ENCODE measurements around the gene LARP7. TPM values are rescaled to one million over a fixed set of nuclear protein-coding genes. Genes with fewer than 3 reads are reported as not detected.
"Not testable (repeated sequence)": the region's sequence is repeated elsewhere in the genome, so short reads cannot be mapped to it uniquely, and the experiment has no call there.

LARP7 gene
- total RNA-seq, 1 experiment from 2014 or later = 44.7 TPM

DNA sequence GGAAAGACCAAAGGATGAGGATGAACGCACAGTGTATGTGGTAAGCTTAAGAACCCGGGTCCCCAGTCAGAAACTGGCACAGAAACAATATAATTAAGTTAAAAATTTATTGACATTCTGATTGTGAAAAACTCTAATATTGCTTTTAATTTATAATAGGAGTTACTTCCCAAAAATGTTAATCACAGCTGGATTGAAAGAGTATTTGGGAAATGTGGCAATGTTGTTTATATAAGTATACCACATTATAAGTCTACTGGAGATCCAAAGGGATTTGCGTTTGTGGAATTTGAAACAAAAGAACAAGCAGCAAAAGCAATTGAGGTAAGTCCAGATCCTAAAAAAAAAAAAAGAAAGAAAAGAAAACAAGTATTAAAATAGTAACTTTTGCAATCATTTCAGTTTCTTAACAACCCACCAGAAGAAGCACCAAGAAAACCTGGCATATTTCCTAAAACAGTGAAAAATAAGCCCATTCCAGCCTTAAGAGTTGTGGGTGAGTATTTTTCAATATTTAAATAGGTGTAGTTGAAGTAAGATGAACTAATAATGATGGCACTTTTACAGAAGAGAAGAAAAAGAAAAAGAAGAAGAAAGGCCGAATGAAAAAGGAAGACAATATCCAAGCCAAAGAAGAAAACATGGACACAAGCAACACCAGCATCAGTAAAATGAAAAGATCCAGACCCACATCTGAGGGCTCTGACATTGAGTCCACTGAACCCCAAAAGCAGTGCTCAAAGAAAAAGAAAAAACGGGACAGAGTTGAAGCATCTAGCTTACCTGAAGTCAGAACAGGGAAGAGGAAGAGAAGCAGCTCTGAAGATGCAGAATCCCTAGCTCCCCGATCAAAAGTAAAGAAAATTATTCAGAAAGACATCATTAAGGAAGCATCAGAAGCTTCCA is 9.9 kb downstream of the LARP7 start:
- no peak for DNase-seq (ENCODE audit: low read depth, low spot score)
- in situ Hi-C loops (cut with HindIII; ENCODE audit: low pct_unique_long_range_greater_than_20kb, low sequenced_read_pairs) = no loop called here

DNA sequence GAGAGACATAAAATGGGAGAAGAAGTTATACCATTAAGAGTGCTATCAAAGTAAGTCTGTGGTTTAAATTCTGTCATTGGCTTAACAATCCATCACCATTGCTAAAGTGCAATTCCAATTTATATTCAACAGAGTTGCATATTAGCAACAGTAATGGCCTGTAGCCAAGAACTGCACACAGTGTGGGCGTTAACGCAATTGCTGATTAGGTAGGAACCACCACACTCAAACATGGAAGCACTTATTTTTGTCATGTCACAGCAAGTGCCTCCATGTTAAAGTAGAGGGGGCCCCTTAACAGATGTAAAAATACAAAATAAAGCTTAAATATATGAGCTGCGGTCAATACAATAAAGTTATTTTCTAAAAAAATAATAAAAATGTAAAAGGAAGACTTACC is 10.8 kb downstream of the LARP7 start:
- in situ Hi-C loops (cut with HindIII; ENCODE audit: low pct_unique_long_range_greater_than_20kb, low sequenced_read_pairs) = no loop called here
- DNase-seq (ENCODE audit: low read depth, low spot score) = no peak

DNA sequence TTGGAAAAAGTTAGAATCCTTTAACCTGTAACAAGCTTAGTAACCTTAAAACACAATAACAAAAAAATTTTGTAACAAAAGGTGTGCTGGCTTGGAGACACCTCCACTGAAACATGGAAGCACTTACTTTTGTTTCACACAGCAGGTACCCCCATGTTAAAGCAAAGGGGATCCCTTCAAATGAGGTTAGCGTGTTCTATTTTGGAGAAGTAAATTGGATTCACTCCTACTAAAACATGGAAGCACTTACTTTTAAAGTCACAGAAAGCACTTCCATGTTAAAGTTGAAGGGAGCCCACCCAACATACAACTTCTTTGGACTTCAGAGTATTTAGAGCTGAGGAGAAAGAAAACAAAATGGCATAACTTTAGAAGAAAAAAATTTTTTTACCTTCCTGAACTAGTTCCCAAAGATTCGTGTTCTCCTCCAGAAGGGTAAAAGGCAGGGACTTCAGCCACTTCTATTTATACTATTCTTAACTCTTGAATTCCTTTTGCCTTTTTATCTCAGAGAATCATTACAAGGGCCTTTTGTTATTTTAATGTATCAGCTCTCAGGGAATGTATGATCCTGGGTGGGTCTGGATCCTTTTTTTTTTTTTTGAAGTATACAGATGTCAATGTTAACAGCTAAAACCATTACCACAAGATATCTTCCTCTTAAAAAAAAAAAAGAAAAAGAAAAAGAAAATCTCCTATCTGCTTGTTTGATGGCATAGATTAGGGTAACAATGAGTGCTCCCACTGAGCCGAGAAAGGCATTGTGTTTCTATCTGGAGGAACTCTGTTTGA is 11.5 kb downstream of the LARP7 start:
- no peak for DNase-seq (ENCODE audit: low read depth, low spot score)
- in situ Hi-C loops (cut with HindIII; ENCODE audit: low pct_unique_long_range_greater_than_20kb, low sequenced_read_pairs) = no loop called here

DNA sequence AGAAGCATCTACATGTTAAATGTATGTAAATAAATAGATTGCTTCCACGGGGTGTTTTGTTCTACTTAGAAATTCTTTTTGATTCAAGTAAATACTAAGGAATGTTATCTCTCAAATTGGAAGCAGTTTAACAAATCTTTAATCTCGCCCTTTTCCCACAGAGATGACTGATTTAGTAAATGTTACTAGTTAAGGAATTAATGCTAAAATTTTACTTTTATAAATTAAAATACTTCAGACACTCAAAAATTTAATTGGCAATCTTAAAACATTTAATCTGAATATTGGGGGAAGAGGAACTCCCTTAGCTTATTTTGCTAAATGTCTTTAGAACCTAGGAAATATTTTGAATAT is 12.1 kb downstream of the LARP7 start:
- DNase-seq (ENCODE audit: low read depth, low spot score) = no peak
- in situ Hi-C loops (cut with HindIII; ENCODE audit: low pct_unique_long_range_greater_than_20kb, low sequenced_read_pairs) = no loop called here

DNA sequence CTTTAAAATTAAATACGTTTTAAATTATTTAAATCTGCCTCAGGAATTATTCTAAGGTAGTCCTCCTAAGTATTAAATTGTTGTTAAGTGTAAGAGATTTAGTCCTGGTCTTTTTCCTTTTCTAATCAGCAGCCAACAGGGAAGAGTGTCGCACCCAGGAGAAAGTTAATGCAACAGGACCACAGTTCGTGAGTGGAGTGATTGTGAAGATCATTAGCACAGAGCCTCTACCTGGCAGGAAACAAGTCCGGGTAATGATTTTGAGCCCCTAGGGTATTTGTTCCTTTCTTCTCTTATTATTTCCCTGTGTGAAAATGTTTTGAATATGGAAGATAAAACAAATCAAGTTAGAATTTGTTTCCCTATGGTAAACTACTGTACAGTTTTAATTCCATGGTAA is 13.4 kb downstream of the LARP7 start:
- no peak for DNase-seq (ENCODE audit: low read depth, low spot score)
- in situ Hi-C loops (cut with HindIII; ENCODE audit: low pct_unique_long_range_greater_than_20kb, low sequenced_read_pairs) = no loop called here

DNA sequence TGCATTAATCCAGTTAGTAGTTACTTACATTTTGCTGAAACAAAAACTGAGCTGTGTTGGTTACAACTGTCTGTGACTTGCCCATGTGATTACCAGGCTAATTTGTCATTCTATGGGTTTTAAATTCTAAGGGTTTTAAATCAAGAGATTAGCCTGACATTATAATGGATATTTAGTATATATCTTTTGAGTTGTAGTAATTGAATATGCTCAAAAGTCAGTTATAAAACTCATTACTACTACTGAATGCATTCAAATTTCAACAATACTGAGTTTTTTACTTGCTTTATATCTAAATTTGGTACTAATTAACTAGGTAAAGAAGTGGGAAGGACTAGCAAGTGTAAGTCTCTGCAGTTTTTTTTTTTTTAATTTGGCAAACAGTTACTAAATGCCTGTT is 14.7 kb downstream of the LARP7 start:
- in situ Hi-C loops (cut with HindIII; ENCODE audit: low pct_unique_long_range_greater_than_20kb, low sequenced_read_pairs) = no loop called here

DNA sequence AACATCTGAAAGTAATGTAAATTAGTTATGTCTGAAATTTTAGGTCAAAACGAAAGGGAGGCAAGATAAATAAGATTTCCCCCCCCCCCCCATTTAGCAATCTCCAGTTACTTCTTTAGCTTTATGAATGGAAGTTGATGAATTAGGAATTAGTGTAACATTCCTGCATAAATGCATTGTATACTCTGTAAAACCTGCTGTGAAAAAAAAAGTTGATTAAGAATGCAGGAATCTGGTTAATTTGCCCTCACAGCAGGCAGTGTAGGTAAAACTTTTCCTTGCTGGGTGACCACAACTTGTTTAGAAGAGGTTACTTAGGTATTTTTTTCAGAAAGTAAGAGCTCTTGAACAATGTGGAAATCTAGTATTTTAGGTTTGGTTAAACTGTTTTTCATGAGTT is 15.3 kb downstream of the LARP7 start:
- no peak for DNase-seq (ENCODE audit: low read depth, low spot score)
- in situ Hi-C loops (cut with HindIII; ENCODE audit: low pct_unique_long_range_greater_than_20kb, low sequenced_read_pairs) = no loop called here

More for the DNA sequence above, 14.7 kb downstream of the LARP7 start:
- DNase-seq (ENCODE audit: low read depth, low spot score) = no peak

DNA sequence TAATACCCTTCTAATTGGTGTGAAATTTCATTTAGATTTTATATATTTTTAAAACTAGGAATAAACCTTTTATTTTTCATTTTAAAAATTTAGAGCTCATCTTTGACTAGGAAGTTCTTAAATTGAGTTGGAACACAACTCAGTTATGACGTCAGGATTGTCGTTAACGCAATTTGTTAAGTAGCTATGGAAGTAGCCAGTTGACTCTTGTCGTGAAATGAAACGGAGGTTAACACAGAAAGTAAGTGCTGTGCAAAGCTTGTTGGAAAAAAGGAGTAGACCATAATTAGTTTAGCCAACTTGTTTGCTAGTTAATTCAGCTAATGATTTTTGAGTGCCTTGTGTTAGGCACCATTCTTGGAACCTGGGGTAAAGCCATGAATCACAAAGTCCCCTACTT is 18.3 kb downstream of the LARP7 start:
- in situ Hi-C loops (cut with HindIII; ENCODE audit: low pct_unique_long_range_greater_than_20kb, low sequenced_read_pairs) = no loop called here
- DNase-seq (ENCODE audit: low read depth, low spot score) = no peak

DNA sequence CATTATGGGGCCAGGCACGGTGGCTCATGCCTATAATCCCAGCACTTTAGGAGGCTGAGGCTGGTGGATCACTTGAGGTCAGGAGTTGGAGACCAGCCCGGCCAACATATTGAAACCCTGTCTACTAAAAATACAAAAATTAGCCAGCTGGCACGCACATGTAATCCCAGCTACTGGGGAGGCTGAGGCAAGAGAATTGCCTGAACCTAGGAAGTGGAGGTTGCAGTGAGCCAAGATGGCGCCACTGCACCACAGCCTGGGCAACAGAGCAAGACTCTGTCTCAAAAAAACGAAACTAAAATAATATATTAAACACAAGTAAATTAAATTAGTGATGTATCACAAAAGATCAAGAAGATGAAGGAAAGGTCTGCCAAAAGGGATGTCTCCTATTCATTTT is 19.2 kb downstream of the LARP7 start:
- in situ Hi-C loops (cut with HindIII; ENCODE audit: low pct_unique_long_range_greater_than_20kb, low sequenced_read_pairs) = not testable (repeated sequence)

DNA sequence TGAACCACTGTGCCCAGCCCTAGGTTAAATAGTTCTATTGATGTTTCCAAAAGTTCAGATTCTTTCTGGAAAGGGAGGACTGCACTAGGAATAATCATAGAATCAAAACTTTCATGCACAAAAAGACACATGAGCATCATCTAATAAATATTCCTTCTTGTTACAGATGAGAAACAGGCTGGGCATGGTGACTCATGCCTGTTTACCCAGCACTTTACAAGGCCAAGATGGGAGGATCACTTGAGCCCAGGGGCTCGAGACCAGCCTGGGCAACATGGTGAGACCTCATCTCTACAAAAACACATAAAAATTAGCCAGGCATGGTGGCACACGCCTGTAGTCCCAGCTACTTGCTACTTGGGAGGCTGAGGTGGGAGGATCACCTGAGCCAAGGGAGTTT is 27.7 kb downstream of the LARP7 start:
- in situ Hi-C loops (cut with HindIII; ENCODE audit: low pct_unique_long_range_greater_than_20kb, low sequenced_read_pairs) = no loop called here

More for the DNA sequence above, 19.2 kb downstream of the LARP7 start:
- not testable (repeated sequence) for DNase-seq (ENCODE audit: low read depth, low spot score)

DNA sequence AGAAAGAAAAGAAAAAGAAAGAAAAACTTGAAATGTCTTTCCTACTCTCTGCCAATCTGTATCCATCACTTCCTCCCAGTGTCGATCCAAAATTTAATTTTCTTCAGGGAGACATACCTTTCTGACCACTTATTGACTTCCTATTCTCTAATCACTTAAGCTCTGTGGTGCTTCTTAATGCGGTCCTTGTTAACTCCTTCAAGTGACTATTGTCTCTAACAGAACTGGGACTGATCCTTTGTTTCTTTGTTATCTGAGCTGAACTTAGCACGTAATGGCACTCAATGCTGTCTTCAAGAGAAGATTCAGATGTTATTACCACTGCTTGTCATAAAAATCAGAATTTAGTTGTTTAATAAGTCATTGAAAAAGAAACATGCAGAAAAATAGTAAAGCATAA is 31.2 kb downstream of the LARP7 start:
- in situ Hi-C loops (cut with HindIII; ENCODE audit: low pct_unique_long_range_greater_than_20kb, low sequenced_read_pairs) = no loop called here

More for the DNA sequence above, 27.7 kb downstream of the LARP7 start:
- no peak for DNase-seq (ENCODE audit: low read depth, low spot score)

DNA sequence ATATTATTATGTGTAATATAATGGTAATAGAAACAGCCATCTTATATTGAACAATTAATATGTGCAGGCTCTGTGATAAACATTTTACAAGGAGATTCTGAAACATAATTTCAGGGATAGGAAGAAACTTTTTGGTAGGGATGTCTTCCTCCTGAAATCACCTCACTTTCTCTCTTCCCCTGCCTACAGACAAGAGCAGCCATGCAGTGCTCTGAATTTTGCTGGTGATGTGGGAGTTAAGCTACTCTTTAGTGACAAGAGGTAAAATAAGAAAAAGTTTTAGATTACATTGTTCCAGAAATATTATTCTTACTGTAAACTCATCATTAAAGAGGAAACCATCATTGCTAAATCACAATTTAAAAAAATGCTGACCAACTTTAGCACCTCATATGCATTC is 36.1 kb downstream of the LARP7 start:
- DNase-seq (ENCODE audit: low read depth, low spot score) = no peak
- in situ Hi-C loops (cut with HindIII; ENCODE audit: low pct_unique_long_range_greater_than_20kb, low sequenced_read_pairs) = no loop called here

More for the DNA sequence above, 31.2 kb downstream of the LARP7 start:
- DNase-seq (ENCODE audit: low read depth, low spot score) = no peak

DNA sequence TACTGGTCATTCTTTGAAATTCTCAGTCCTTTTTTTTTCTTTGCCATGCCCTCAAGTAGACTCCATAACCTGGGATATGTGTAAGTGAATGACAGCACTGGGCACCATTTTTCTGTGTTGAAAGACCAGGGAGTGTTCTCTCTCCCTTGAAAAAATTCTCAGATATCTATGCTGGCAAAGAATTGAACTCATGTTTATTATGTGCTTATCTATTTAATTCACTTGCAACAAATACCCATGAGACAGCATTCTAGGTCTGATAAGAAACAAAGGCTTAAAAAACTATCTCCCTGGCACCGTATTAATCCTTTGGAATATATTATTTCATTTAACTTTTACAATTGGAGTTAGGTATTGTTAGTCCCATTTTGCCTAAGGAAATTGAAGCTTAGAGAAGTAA is 36.7 kb downstream of the LARP7 start:
- no peak for DNase-seq (ENCODE audit: low read depth, low spot score)
- in situ Hi-C loops (cut with HindIII; ENCODE audit: low pct_unique_long_range_greater_than_20kb, low sequenced_read_pairs) = no loop called here

DNA sequence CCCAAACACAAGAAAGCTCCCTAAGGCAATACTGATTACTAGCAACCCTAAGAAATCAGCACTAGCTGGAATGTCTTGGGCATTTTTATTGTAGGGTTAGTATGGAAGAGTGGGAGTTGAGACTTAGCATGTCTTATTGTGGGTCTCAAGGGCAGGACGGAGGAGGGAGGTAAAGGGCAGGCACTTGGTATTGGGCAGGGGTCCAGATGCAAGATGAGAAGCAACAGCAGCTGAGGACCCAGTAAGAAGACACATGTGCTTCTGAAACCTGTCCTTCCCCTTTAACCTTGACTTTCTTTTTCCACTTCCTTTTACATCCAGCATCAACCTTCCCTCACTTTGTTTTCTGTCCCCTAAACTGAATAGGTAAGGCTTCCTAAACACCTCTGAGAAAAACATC is 37.4 kb downstream of the LARP7 start:
- in situ Hi-C loops (cut with HindIII; ENCODE audit: low pct_unique_long_range_greater_than_20kb, low sequenced_read_pairs) = no loop called here
- no peak for DNase-seq (ENCODE audit: low read depth, low spot score)

DNA sequence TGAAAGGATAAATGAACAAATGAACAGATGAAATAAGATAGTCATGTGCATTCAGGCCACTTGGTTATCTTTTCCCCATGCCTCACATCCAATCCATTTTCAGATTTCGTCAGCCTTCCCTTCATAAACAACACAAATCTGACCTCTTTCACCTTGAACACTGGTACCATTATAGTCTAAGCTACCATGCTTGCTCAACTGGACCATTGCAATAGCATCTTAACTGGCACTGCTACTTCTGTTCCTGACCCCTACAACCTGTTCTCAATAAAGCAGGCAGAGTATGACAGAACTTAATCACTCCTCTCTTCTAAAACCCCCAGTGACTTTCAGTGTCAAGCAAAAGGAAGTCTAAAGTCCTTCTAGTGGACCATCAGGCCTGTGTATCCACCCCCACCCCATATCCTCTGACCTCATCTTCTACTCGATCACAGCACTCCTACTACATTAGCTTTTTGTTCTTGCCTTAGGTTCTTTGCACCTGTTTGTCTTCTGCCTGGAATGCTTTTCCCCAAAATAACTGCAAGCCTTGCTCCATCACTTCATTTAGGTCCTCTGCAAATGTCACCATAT is 40.7 kb downstream of the LARP7 start:
- in situ Hi-C loops (cut with HindIII; ENCODE audit: low pct_unique_long_range_greater_than_20kb, low sequenced_read_pairs) = no loop called here
- no peak for DNase-seq (ENCODE audit: low read depth, low spot score)

DNA sequence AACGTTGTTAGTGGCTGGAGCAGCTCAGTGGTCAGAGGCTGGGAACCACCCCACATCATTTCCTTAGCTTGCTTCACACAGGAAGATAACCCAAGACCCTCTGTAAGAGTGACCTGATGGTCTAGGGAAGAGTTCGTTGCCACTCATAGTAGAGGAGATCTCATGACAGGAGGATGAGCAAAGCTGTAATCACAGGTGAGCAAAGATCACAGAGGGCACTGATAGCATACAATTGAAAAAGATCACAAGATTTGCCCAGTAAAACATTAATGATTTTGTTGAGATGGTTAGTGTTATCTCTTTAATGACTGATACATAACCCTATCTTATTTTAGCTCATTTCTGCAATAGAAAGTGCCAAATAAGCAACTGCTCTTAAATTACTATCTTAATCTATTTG is 44.1 kb downstream of the LARP7 start:
- in situ Hi-C loops (cut with HindIII; ENCODE audit: low pct_unique_long_range_greater_than_20kb, low sequenced_read_pairs) = no loop called here
- DNase-seq (ENCODE audit: low read depth, low spot score) = no peak

DNA sequence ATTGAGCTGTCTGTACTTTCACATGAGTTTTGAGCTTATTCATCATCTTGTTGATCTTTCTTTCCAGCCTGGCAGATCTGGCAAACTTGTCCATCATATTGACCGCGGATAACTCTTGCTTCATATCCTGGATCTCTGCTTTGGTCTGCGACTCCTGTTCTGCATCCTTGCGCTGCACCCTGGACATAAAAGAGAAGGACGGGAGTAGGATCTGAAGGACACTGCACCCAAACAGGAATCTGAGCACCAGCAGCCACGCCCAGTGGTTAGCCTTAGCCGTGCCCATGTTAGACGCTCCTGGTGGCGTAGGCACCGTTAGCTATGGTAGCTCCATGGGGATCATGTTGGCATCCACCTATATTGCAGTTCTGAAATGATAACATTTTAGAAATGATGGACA is 56.6 kb downstream of the LARP7 start:
- in situ Hi-C loops (cut with HindIII; ENCODE audit: low pct_unique_long_range_greater_than_20kb, low sequenced_read_pairs) = no loop called here
- no peak for DNase-seq (ENCODE audit: low read depth, low spot score)

DNA sequence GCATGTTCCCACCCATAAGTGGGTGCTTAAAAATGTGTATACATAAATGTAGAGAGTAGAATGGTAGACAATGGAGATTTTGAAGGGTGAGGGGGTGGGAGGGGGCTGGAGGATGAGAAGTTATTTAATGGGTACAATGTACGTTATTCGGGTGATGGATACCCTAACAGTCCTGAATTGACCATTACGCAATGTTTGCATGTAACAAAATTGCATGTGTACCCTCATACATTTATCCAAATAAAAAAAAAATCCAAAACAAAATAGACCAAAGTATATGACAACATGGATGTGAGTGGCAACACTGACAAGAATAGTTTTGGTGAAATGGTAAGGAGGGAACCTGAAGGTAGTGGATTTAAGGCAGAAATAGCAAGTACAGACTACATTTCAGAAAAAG is 63.7 kb downstream of the LARP7 start:
- DNase-seq (ENCODE audit: low read depth, low spot score) = no peak
- in situ Hi-C loops (cut with HindIII; ENCODE audit: low pct_unique_long_range_greater_than_20kb, low sequenced_read_pairs) = no loop called here
